ENCODE results near the gene PREX1. TPM values are rescaled to one million over a fixed set of nuclear protein-coding genes. Genes with fewer than 3 reads are reported as not detected.
"Not testable (repeated sequence)": the region's sequence is repeated elsewhere in the genome, so short reads cannot be mapped to it uniquely, and the experiment has no call there.

Gene PREX1
- total RNA-seq, 1 donor from 2014 or later = 15.8 TPM

DNA sequence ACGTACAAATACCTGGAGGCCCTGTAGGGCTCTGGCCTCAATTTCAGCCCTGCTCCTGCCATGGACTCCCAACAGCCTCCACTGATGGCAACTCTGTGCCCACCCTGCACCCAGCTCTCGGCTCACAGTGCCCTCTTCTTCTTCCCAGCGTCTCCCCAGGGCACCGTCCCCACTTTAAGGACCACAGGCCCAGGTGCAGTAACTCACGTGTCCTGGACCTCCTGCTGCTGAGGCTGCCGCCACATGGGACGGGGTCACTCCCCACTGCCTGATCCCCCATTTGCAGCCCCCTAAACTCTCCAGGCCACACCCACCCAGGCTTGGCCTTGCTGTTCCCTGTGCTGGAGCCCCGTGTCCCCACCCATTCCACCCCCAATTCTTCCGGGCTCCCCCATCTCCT lies 223.4 kb downstream of the PREX1 start:
- no peak for DNase-seq

DNA sequence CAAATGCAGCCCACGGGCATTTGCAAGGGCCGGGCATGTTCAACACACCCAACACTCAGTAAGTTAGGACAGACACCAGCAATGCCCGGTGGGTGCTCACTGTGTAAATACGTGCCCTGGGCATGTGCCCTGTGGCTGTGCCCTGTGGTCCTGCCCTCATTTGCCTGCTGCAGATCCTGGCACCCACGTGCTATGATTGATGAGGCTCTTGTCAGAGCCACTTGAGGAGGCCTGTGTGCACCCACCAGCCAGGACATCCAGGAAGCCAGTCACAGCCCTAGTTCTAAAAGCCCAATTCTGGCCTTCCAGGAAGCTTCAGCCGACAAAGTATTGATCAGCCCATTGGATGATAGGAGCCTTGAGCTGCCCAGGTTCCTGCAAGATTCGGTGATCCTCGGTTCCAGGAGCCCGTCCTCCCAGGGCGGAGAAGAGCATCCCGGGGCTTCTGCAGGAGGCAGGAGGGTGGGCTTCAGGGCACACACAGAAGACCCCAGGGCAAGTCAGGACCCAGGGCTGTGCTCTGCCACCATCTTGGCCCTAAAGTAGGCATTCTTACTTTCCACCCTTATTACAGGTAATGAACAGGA lies 223.9 kb downstream of the PREX1 start:
- no peak for DNase-seq

GRCh38 chr20:48603116-48603818 lies 224.5 kb downstream of the PREX1 start:
- no peak for DNase-seq

- no peak for DNase-seq
Measured at GRCh38 chr20:48601798-48602197, 226.0 kb downstream of the PREX1 start.

DNA sequence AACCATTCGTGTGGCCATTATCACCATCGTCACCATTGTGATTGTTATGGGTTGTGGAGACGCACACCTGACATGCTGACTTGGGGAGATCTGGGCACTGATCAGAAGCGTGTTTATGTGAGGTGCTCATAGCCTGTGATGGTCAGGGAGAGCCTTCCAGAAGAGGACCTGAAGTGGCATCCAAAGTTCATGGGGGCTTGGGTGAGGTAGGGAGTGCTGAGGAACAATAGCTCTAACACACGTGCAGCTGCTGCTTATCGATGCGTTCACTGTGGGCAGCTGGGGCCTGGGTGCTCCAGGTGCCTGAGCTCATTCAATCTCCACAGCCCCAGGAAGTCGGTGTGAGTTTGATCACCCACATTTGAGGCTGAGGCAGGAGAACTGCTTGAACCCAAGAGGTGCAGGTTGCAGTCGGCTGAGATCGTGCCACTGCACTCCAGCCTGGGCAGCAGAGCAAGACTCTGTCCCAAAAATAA lies 227.3 kb downstream of the PREX1 start:
- DNase-seq = no peak

GRCh38 chr20:48599748-48600469 lies 227.9 kb downstream of the PREX1 start:
- no peak for DNase-seq

DNA sequence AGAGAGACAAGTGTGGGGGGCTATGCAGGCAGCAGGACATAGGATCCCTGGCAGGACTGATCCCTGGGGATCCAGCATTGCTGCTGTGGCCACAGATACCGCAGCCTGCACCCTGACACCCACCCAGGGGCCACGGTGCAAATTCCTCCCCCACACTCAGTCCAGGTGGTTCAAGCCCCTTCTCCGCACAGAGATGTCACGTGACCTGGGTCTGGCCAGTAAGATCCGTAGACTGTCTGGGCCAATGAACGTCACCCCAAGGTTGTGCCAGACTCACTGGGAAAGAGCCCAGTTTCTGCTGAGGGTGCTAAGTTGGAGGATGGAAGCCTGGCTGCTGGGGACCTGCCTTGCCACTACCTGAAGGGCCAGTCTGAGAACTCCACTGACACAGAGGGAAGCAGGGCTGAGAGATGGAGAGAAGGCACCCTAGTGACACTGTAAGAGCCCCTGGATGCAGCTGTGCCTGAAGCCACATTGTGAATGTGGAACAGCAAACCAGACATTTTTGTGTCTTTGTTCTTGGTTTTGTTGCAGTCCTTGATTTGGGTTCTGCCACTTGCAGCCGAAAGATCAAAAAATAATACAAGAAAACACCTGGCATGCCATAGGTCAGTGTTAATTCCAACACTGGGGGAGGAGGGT lies 228.6 kb downstream of the PREX1 start:
- DNase-seq = no peak

- DNase-seq = not testable (repeated sequence)
Measured at GRCh38 chr20:48598303-48598941, 229.4 kb downstream of the PREX1 start.

GRCh38 chr20:48597521-48598302 lies 230.1 kb downstream of the PREX1 start:
- DNase-seq = no peak

- DNase-seq = no peak
Measured at GRCh38 chr20:48596334-48596898, 231.4 kb downstream of the PREX1 start.

DNA sequence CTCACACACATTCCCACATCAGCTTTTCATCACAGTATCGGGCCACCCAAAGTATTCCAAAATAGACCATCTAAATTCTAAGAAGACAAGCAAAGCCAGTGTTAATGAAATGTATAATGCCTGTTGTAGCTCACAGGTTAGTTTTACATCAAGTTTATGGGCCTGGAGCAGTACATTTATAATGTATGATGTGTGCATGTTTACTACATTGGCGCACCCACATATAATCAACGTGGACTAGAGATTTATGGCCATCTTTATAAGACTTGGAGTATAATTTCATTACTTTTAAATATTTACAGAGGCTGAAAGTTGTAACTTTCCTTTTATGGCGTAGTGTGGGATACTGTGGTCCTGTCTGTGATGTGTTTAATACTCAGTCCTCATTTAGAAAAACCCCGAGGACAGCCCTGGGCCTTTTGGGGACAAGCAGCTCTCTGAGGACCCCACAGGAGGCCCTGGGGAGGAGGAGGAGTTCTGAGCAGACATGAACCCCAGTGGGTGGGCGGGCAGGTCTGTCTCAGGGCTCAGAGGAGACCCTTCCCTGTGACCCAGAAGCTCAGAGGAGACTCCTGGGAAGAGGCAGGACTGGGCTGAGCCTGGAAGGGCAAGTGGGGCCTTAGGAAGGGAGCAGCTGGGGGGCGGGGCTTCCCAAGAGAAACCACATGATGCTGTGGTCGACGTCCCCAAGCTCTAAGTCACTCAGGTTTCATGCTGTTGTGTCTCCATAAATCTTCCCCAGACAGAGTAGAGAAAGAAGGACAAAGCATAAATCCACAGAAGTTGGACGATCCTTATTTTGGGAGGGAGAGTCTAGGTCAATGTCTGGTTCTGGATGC lies 232.1 kb downstream of the PREX1 start:
- no peak for DNase-seq

- no peak for DNase-seq
Measured at GRCh38 chr20:48594533-48594932, 233.3 kb downstream of the PREX1 start.

GRCh38 chr20:48592107-48592940 lies 235.5 kb downstream of the PREX1 start:
- DNase-seq = no peak

DNA sequence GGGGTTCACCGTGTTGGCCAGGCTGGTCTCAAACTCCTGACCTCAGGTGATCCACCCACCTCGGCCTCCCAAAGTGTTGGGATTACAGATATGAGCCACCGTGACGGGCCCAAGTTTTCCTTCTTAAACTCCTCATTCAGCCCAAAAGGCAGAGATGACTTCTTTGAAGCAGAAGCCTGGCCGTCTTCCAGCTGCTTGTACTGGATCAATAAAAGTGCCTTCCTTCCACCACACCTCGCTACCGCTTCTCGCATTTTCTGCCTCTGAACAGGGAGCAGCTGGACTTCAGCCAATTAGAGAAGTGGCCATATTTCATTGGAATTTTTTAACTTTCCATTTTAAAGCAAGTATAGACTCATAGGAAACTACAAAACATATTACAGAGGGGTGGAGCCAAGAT lies 241.1 kb downstream of the PREX1 start:
- DNase-seq = no peak

DNA sequence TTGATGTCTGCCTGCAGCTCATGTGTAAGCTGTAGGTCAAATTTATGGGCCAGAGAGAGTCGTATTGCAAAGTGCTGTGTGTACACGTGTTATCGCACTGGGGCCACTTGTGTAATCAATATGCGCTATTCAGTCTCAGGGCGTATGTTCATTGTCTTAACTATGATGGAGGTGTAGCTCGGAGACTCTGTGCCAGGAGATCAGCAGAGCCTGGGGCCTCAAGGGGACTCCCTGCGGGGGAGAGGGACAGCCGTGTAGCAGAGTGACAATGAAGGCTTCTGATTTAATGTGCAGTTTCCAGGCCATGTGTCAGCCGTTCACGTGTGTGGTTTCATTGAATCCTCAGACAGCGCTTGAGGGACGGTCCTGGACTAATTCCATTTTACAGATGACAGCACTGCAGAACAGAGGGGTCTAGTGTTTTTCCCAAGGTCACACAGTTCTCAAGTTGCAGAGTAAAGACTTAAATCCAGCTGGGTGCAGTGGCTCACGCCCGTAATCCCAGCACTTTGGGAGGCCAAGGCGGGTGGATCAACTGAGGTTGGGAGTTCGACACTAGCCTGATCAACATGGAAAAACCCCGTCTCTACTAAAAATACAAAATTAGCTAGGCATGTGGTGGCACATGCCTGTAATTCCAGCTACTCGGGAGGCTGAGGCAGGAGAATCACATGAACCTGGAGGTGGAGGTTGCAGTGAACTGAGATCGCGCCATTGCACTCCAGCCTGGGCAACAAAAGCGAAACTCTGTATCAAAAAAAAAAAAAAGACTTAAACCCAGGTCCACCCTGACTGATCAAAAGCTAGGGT lies 242.5 kb downstream of the PREX1 start:
- DNase-seq = no peak

DNA sequence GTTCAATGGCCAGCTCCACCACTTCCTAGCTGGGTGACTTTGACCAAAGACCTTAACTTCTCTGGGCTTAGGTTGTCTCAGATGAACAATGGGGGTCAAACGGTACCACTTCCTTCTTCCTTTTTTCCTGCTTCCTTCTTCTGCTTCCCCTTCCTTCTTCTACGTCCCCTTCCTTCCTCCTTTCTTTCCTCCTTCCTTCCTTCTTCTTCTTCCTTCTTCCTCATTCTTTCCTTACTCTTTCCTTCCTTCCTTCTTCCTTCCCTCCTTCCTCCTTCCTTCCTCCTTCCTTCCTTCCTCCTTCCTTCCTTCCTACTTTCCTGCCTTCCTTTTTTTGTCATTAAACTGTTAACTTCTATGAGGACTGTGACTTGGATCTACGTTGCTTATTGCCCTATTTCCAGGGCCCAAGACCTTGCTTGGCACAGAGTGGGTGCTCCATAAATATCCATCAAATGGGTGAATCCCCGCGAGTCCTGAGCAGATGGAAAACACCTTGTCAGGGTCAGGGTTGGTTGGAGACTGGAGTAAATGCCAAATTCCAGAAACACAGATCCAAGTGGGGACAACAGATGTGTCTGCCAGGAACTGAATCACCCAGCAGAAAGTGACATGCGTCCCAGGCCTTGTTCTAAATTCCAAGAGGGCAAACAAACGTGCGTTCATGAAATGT lies 243.3 kb downstream of the PREX1 start:
- DNase-seq = no peak

DNA sequence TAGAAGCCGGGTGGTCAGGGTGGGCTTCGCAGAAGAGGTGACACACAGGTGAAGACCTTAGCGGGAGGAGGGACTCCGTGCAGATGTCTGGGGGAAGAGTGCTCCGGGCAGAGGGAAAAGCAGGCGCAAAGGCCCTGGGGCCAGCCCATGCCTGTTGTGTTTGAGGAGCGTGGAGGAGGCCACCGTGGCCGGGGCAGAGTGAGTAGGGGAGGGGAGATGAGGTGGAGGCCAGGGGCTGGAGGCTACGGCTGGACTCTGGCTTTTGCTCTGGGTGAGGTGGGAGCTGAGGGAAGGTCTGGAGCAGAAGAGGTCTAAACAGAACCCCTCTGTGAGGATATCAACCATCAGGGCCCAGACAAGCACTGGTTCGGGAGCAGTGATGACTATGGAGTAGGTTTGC lies 244.0 kb downstream of the PREX1 start:
- DNase-seq = no peak

DNA sequence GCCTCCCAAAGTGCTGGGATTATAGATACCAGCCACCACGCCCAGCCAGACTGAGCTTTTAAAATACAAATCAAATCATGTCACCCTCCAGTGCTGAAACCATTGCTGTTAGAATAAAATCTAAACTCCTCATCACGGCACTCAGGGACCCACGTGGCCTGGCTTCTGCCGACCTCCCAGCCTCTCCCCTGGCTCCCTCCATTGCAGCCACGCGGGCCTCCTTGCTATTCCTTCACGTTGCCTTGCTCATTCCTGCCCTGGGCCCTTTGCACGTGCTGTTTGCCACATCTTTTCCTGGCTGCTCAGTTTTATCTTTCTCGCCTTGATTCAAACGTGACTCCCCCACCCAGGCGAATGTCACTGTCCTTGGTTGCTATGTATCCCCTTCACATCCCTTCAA lies 244.6 kb downstream of the PREX1 start:
- DNase-seq = no peak

Data from skin of body (tissue), 2 donors.